ENCODE results near the gene FLACC1. TPM values are rescaled to one million over a fixed set of nuclear protein-coding genes. Genes with fewer than 3 reads are reported as not detected.
A peak's percentile ranks its signal among the peaks of the same experiment; 100 is the strongest.

Gene FLACC1
- total RNA-seq, 2 experiments from 2014 or later: 2.9 to 4.9 TPM

- peak overlapping the region; percentile 50 for H3K4me3 Mint-ChIP-seq
- no peaks in the 10 kb centered on the region for H3K27me3 Mint-ChIP-seq
- ATAC-seq (ENCODE audit: low read depth) (no peak), DNase-seq (no peak)
- peak overlapping the region; percentile 24 for H3K27ac Mint-ChIP-seq
- POLR2A ChIA-PET: interaction anchor here (0.7 to 11.3 kb wide), 5 partner anchors 12 to 187 kb away, joined by 4 to 147 read pairs (median 31); partner anchors contain the start of genes STRADB and TRAK2
- H3K36me3 Mint-ChIP-seq: peaks cover 56% of the 10 kb centered on the region
- peaks cover 51% of the 10 kb centered on the region for H3K4me1 Mint-ChIP-seq
- no peaks in the 10 kb centered on the region for H3K9me3 Mint-ChIP-seq
Measured at GRCh38 chr2:201264472-201265173, 92.5 kb downstream of the FLACC1 start.

- Mint-ChIP-seq H3K27me3 (no peaks in the 10 kb centered on the region), H3K4me3 (peak overlapping the region; percentile 50), H3K36me3 (peaks cover 49% of the 10 kb centered on the region), H3K27ac (peak overlapping the region; percentile 40), H3K4me1 (peaks cover 55% of the 10 kb centered on the region), H3K9me3 (no peaks in the 10 kb centered on the region)
- ATAC-seq (ENCODE audit: low read depth): no peak
- POLR2A ChIA-PET: interaction anchor here (0.5 to 11.3 kb wide), 6 partner anchors 11 to 1460 kb away, joined by 3 to 147 read pairs (median 18); partner anchors contain the start of genes CLK1, STRADB and TRAK2
- no peak for DNase-seq
Measured at GRCh38 chr2:201263779-201264178, 93.4 kb downstream of the FLACC1 start.

- POLR2A ChIA-PET: interaction anchor here (1.0 to 11.3 kb wide), 7 partner anchors 10 to 189 kb away, joined by 3 to 147 read pairs (median 5); partner anchors contain the start of genes STRADB and TRAK2
- no peak for ATAC-seq (ENCODE audit: low read depth)
- peaks cover 41% of the 10 kb centered on the region for H3K36me3 Mint-ChIP-seq
Measured at GRCh38 chr2:201262718-201263117, 94.4 kb downstream of the FLACC1 start.

DNA sequence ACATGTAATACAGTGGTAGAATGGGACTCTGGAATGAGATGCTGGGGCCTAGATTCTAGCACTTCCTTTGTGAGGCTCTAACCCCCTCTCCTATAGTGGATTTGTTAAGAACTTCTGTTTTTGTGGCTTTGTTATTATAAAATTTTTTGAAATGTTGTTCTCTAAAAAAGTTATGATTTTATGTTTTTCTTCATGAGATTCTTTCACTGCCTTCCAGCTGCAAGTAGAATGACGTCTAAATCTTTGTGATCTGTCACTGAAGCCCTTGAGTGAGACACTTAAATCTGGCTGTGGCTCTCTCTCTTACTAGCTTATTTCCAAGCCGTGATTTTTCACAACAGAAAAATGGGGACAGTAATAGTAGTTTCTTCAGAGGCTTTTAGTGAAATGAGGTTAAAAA is 95.2 kb downstream of the FLACC1 start:
- POLR2A ChIA-PET: interaction anchor here (0.9 to 11.3 kb wide), 10 partner anchors 9 to 189 kb away, joined by 3 to 147 read pairs (median 10); partner anchors contain the start of genes CASP10, STRADB and TRAK2
- DNase-seq (no peak), ATAC-seq (ENCODE audit: low read depth) (no peak)
- peak overlapping the region; percentile 97 for H3K27ac Mint-ChIP-seq
- H3K4me3 Mint-ChIP-seq: peak overlapping the region; percentile 92
- H3K36me3 Mint-ChIP-seq: peaks cover 35% of the 10 kb centered on the region
- no peaks in the 10 kb centered on the region for H3K9me3 Mint-ChIP-seq
- peaks cover 69% of the 10 kb centered on the region for H3K4me1 Mint-ChIP-seq
- H3K27me3 Mint-ChIP-seq: no peaks in the 10 kb centered on the region

More at GRCh38 chr2:201262718-201263117, 94.4 kb downstream of the FLACC1 start:
- Mint-ChIP-seq H3K9me3 (no peaks in the 10 kb centered on the region), H3K4me1 (peaks cover 64% of the 10 kb centered on the region), H3K27ac (peak overlapping the region; percentile 82), H3K4me3 (peak overlapping the region; percentile 83), H3K27me3 (no peaks in the 10 kb centered on the region)
- DNase-seq: no peak

GRCh38 chr2:201261471-201261870 is 95.7 kb downstream of the FLACC1 start:
- peak overlapping the region; percentile 97 for H3K27ac Mint-ChIP-seq
- peaks cover 31% of the 10 kb centered on the region for H3K36me3 Mint-ChIP-seq
- no peaks in the 10 kb centered on the region for H3K27me3 Mint-ChIP-seq
- H3K4me3 Mint-ChIP-seq: peak overlapping the region; percentile 92
- DNase-seq: peak; percentile 65
- peak; percentile 19 for ATAC-seq (ENCODE audit: low read depth)
- POLR2A ChIA-PET: interaction anchor here (0.9 to 11.3 kb wide), 12 partner anchors 9 to 519 kb away, joined by 3 to 147 read pairs (median 13); partner anchors contain the start of genes ALS2, CASP10, NIF3L1 and PPIL3
- peaks cover 70% of the 10 kb centered on the region for H3K4me1 Mint-ChIP-seq
- no peaks in the 10 kb centered on the region for H3K9me3 Mint-ChIP-seq

DNA sequence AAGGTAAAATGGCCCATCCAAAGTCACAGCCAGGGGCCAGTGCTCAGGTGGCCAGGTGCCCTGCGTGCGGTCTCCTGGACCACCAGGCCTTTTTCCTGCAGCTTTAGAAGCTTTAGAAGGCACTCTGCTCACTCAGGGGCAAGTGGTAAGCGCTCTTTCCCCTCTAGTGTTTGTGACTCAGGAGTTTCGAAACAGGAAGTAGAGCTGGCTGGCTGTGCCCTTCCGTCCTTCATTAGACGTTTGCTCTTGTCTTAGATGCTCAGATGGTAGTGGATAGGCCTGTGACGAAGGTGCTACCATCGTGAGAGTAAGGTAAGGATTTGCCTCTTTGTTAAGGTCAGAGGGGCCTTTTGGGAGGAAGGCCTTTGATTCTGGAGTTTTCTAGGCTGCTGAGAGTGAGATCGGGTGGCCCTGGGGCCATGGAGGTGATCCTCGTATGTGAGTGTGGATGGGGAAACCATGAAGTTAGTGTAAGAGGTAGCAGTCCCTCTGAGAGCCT is 96.8 kb downstream of the FLACC1 start, which contains the start of gene CASP8:
TSS of gene CASP8 (plus strand) at position 235 of the 499 bp plus-strand sequence. CDS start 5,951 bp downstream, outside the sequence.
- Mint-ChIP-seq H3K9me3 (no peaks in the 10 kb centered on the region), H3K4me1 (peaks cover 65% of the 10 kb centered on the region), H3K27ac (peak within 1 kb of the TSS; percentile 98), H3K27me3 (no peaks in the 10 kb centered on the region), H3K4me3 (peak within 1 kb of the TSS; percentile 92), H3K36me3 (peaks cover 21% of the 10 kb centered on the region)
- ATAC-seq (ENCODE audit: low read depth) (peak; percentile 41), DNase-seq (peak; percentile 63)
- POLR2A ChIA-PET: interaction anchor here (0.6 to 11.3 kb wide), 22 partner anchors 8 to 520 kb away, joined by 3 to 147 read pairs (median 6); partner anchors contain the start of genes ALS2, CASP10, CLK1 and NIF3L1

DNA sequence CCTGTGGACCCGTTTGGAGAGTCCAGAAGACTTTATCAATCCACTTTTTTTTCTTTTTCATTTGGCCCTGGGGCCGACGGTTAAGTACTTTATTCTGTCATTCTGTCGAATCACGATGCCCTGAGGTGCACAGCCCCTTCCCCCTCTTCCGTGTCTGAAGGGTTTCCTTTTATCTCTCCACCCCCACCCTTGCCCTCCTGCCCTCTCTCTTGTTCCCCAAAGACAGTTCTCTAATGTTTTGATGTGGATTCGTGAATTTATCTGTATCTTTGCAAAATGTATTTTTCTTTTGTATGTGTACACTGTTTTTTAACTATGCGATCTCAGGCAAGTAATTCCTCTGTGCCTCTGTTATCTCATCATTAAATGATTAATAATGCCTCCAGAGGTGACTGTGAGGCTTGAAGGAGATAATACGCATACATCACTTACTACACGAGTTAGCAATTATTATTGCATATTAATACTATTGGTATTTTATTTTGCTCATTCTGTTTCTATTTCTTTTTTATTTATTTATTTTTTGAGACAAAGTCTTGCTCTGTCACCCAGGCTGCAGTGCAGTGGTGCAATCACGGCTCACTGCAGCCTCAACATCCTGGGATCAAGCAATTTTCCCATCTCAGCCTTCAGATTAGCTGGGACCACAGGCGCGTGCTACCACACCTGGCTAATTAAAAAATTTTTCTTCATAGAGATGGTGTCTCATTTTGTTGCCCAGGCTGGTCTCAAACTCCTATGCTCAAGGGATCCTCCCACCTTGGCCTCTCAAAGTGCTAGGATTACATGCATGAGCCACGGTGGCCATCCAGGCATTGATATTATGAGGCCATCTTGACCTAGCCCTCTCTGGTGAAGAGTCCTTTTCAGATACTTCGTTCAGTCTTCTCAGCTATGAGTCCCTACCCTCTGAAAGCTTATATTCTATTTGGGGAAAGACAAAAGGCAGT is 98.2 kb downstream of the FLACC1 start:
- ATAC-seq (ENCODE audit: low read depth) (peak; percentile 9), DNase-seq (no peak)
- POLR2A ChIA-PET: interaction anchor here (0.7 to 11.3 kb wide), 15 partner anchors 12 to 522 kb away, joined by 3 to 147 read pairs (median 10); partner anchors contain the start of genes ALS2, CASP10, CLK1 and STRADB
- Mint-ChIP-seq H3K27ac (peak overlapping the region; percentile 98), H3K27me3 (no peaks in the 10 kb centered on the region), H3K4me3 (peak overlapping the region; percentile 83), H3K4me1 (peaks cover 65% of the 10 kb centered on the region), H3K36me3 (peaks cover 24% of the 10 kb centered on the region), H3K9me3 (no peaks in the 10 kb centered on the region)

- H3K9me3 Mint-ChIP-seq: no peaks in the 10 kb centered on the region
- peaks cover 23% of the 10 kb centered on the region for H3K36me3 Mint-ChIP-seq
- peak overlapping the region; percentile 98 for H3K27ac Mint-ChIP-seq
- DNase-seq (peak; percentile 80), ATAC-seq (ENCODE audit: low read depth) (peak; percentile 70)
- peaks cover 60% of the 10 kb centered on the region for H3K4me1 Mint-ChIP-seq
- POLR2A ChIA-PET: interaction anchor here (1.1 to 11.3 kb wide), 9 partner anchors 21 to 523 kb away, joined by 3 to 147 read pairs (median 11); partner anchors contain the start of genes ALS2, CASP10, CLK1 and STRADB
- H3K27me3 Mint-ChIP-seq: no peaks in the 10 kb centered on the region
- peak overlapping the region; percentile 83 for H3K4me3 Mint-ChIP-seq
Measured at GRCh38 chr2:201257956-201258665, 99.0 kb downstream of the FLACC1 start.

- Mint-ChIP-seq H3K9me3 (peaks cover 2% of the 10 kb centered on the region), H3K4me1 (peaks cover 61% of the 10 kb centered on the region), H3K36me3 (peaks cover 23% of the 10 kb centered on the region), H3K4me3 (peak overlapping the region; percentile 83), H3K27me3 (no peaks in the 10 kb centered on the region), H3K27ac (peak overlapping the region; percentile 98)
- DNase-seq (peak; percentile 59), ATAC-seq (ENCODE audit: low read depth) (peak; percentile 28)
- POLR2A ChIA-PET: interaction anchor here (0.7 to 11.3 kb wide), 10 partner anchors 16 to 523 kb away, joined by 3 to 147 read pairs (median 4); partner anchors contain the start of genes ALS2, CASP10, CLK1 and STRADB
Measured at GRCh38 chr2:201257381-201257955, 99.7 kb downstream of the FLACC1 start.

DNA sequence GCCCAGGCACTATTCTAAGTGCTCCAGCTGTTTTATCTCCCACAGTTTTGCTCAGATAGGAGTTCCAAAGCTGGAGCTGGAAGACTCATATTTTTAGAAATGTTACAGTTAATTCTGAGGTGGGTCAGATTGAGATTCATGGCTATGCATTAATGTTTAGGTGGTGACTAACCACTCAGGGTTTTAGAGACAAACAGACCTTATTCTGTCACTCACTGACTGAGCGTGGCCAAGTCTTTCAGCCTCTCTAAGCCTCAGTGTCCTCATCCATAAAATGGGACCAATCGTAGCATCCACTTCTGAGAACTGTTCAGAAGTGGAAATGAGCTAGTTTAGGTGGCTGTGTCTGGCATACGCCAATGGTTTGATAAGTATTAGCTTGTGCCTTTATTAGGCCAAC is 101.1 kb downstream of the FLACC1 start:
- DNase-seq (no peak), ATAC-seq (ENCODE audit: low read depth) (no peak)
- Mint-ChIP-seq H3K9me3 (peaks cover 3% of the 10 kb centered on the region), H3K4me3 (peak overlapping the region; percentile 17), H3K27ac (peak overlapping the region; percentile 98), H3K27me3 (no peaks in the 10 kb centered on the region), H3K4me1 (peaks cover 61% of the 10 kb centered on the region), H3K36me3 (peaks cover 26% of the 10 kb centered on the region)
- POLR2A ChIA-PET: interaction anchor here (1.2 to 11.3 kb wide), 2 partner anchors 22 to 138 kb away, joined by 3 to 147 read pairs; no protein-coding TSS in a partner anchor

- H3K36me3 Mint-ChIP-seq: peaks cover 28% of the 10 kb centered on the region
- peaks cover 65% of the 10 kb centered on the region for H3K4me1 Mint-ChIP-seq
- POLR2A ChIA-PET: interaction anchor here (11.3 kb wide), 1 partner anchor 22 kb away, joined by 147 read pairs; no protein-coding TSS in a partner anchor
- no peak for ATAC-seq (ENCODE audit: low read depth)
- peak overlapping the region; percentile 34 for H3K27ac Mint-ChIP-seq
- peaks cover 7% of the 10 kb centered on the region for H3K9me3 Mint-ChIP-seq
- H3K4me3 Mint-ChIP-seq: no peak overlapping the region
- no peak for DNase-seq
- no peaks in the 10 kb centered on the region for H3K27me3 Mint-ChIP-seq
Measured at GRCh38 chr2:201255408-201256033, 101.6 kb downstream of the FLACC1 start.
